Measurements from ENCODE around the gene HMCN1.

HMCN1 gene

DNA sequence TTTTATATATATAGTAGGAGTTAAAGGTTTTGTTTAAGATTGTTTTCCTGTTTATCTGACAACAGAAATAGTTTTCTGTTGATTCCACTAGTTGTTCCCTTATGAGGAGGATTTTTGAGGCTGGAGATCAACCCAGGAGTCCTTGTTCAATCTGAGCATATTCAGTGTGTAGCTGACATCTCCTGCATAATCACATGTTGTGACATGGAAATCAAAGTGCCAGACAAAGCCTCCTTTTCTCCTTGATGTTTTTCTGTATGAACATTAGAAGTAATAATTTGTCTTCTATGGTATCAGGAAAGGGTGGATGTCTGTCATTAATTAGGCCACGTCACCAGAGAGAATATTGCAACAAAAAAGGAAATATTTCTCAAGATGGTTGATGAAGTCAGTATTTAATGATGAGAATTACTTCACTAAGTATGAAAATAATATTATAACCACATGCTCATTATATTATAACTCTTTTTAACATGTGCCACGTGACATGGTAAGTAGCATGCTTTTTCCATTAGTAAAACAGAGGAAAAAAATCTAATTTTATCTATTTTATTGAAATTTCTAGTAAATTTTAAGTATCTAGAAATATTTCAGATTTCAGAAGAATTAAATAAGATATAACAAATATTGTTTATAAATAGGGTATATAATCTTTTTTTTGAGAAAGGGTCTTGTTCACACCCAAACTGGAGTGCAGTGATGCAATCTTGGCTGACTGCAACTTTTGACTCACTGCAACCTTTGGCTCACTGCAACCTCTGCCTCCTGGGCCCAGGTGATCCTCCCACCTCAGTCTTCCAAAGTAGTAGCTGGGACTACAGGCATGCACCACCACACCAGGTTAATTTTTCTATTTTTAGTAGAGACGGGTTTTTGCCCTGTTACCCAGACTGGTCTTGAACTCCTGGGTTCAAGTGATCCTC lies 223.5 kb downstream of the HMCN1 start:
- peak; percentile 33 to 54 for DNase-seq
- H2BK12ac ChIP-seq (ENCODE audit: low read length), result no peak overlapping the region
- no peaks in the 10 kb centered on the region for H3K9me3 ChIP-seq (ENCODE audit: insufficient read depth, low read depth, low read length)
- H4K91ac ChIP-seq (ENCODE audit: low read depth, low read length), result no peak overlapping the region
- no peak overlapping the region for H3K9ac ChIP-seq (ENCODE audit: low read length)
- no peak overlapping the region for H3K23ac ChIP-seq (ENCODE audit: low read length)
- peaks cover 1% of the 10 kb centered on the region for H3K79me1 ChIP-seq (ENCODE audit: low read length)
- H3K27me3 ChIP-seq (ENCODE audit: insufficient read depth, low read length), result no peaks in the 10 kb centered on the region
- no peaks in the 10 kb centered on the region for H3K79me2 ChIP-seq (ENCODE audit: control insufficient read depth, insufficient read depth, low read length, poor library complexity)
- no peak overlapping the region for H3K14ac ChIP-seq (ENCODE audit: low read length)
- H3K18ac ChIP-seq (ENCODE audit: low read length), result no peak overlapping the region
- H4K12ac ChIP-seq (ENCODE audit: low read depth, low read length), result no peak overlapping the region
- H2BK120ac ChIP-seq (ENCODE audit: insufficient read depth, low read length, poor library complexity), result no peak overlapping the region
- WGBS (ENCODE audit: extremely low coverage, insufficient coverage, insufficient read length), result no CpG with 5 or more reads among the region's 3 CpGs
- no peak overlapping the region for H2AFZ ChIP-seq (ENCODE audit: insufficient read depth, low read length, poor library complexity)
- no peak overlapping the region for H2AK5ac ChIP-seq (ENCODE audit: low read length)
- H3K4me3 ChIP-seq (ENCODE audit: low read depth, low read length), result no peak overlapping the region
- H4K8ac ChIP-seq (ENCODE audit: low read depth, low read length), result no peak overlapping the region
- H3K4ac ChIP-seq (ENCODE audit: low read depth, low read length), result no peak overlapping the region
- no peak overlapping the region for H3K27ac ChIP-seq (ENCODE audit: low read depth, low read length)
- no peaks in the 10 kb centered on the region for H3K36me3 ChIP-seq (ENCODE audit: control insufficient read depth in 1 of 2, insufficient read depth in 2 of 2, low read length in 2 of 2)
- H3K4me1 ChIP-seq (ENCODE audit: control insufficient read depth in 1 of 2, insufficient read depth in 2 of 2, low read length in 2 of 2), result no peaks in the 10 kb centered on the region
- H3K4me2 ChIP-seq (ENCODE audit: low read length), result no peak overlapping the region
- no peak overlapping the region for H2BK5ac ChIP-seq (ENCODE audit: low read depth, low read length, poor library complexity)

DNA sequence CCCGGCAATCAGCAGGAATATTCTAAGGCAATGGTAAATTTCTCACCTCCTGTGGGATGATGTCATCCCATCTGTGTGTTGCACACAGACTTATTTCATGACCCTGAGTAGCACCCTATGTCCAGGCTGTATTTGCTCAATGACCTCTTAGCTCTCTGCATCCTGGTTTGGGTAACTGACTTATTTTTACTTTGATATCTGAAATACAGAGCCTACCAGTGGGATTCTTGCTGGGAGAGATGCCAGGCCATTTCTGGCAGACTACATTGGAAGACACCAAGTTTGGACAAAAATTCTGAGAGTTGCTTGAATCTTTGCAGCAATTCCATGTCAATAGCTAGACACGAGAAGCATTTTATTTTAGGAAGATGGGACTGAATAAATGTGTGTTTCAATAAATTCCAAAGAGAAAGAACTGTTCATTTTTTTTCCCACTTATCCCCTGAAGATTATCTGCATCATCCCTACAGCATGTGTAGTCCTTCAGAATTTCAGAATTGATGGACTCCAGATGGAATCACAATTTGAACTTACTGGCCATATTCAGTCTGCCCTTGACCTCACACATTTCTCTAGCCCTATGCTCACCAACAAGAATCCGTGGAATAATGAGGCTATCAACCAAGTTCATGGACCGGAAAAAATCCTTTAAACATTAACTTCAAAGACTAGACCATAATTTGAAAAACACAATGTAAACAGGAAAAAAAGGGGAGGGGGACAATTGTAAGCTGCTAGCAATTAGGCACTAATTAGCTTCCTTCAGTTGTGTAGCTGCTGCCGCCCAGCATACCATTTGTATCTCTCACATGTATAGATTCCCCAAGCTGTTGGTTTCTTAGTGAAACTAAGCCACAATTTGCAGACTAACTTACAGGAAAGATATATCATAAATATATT lies 226.5 kb downstream of the HMCN1 start:
- H3K4ac ChIP-seq (ENCODE audit: low read depth, low read length), result no peak overlapping the region
- H2BK5ac ChIP-seq (ENCODE audit: low read depth, low read length, poor library complexity), result no peak overlapping the region
- no peak overlapping the region for H3K14ac ChIP-seq (ENCODE audit: low read length)
- H3K79me1 ChIP-seq (ENCODE audit: low read length), result peaks cover 1% of the 10 kb centered on the region
- no peak overlapping the region for H2BK12ac ChIP-seq (ENCODE audit: low read length)
- no peaks in the 10 kb centered on the region for H3K36me3 ChIP-seq (ENCODE audit: control insufficient read depth in 1 of 2, insufficient read depth in 2 of 2, low read length in 2 of 2)
- H3K18ac ChIP-seq (ENCODE audit: low read length), result no peak overlapping the region
- H3K27me3 ChIP-seq (ENCODE audit: insufficient read depth, low read length), result no peaks in the 10 kb centered on the region
- DNase-seq, result no peak
- H3K4me2 ChIP-seq (ENCODE audit: low read length), result no peak overlapping the region
- H3K9ac ChIP-seq (ENCODE audit: low read length), result no peak overlapping the region
- no CpG with 5 or more reads among the region's 5 CpGs for WGBS (ENCODE audit: extremely low coverage, insufficient coverage, insufficient read length)
- no peaks in the 10 kb centered on the region for H3K9me3 ChIP-seq (ENCODE audit: insufficient read depth, low read depth, low read length)
- H3K79me2 ChIP-seq (ENCODE audit: control insufficient read depth, insufficient read depth, low read length, poor library complexity), result no peaks in the 10 kb centered on the region
- H2BK120ac ChIP-seq (ENCODE audit: insufficient read depth, low read length, poor library complexity), result no peak overlapping the region
- no peak overlapping the region for H4K12ac ChIP-seq (ENCODE audit: low read depth, low read length)
- H3K4me3 ChIP-seq (ENCODE audit: low read depth, low read length), result no peak overlapping the region
- no peak overlapping the region for H3K23ac ChIP-seq (ENCODE audit: low read length)
- H2AFZ ChIP-seq (ENCODE audit: insufficient read depth, low read length, poor library complexity), result no peak overlapping the region
- no peak overlapping the region for H2AK5ac ChIP-seq (ENCODE audit: low read length)
- no peak overlapping the region for H4K91ac ChIP-seq (ENCODE audit: low read depth, low read length)
- no peaks in the 10 kb centered on the region for H3K4me1 ChIP-seq (ENCODE audit: control insufficient read depth in 1 of 2, insufficient read depth in 2 of 2, low read length in 2 of 2)
- no peak overlapping the region for H3K27ac ChIP-seq (ENCODE audit: low read depth, low read length)
- H4K8ac ChIP-seq (ENCODE audit: low read depth, low read length), result no peak overlapping the region

GRCh38 chr1:185961664-185962063 lies 227.5 kb downstream of the HMCN1 start:
- H2AK5ac ChIP-seq (ENCODE audit: low read length), result no peak overlapping the region

GRCh38 chr1:185964946-185965345 lies 230.8 kb downstream of the HMCN1 start:
- Histone ChIP-seq H3K4me1 (ENCODE audit: control insufficient read depth in 1 of 2, insufficient read depth in 2 of 2, low read length in 2 of 2) (no peaks in the 10 kb centered on the region), H3K23ac (ENCODE audit: low read length) (no peak overlapping the region), H4K8ac (ENCODE audit: low read depth, low read length) (no peak overlapping the region), H3K9me3 (ENCODE audit: insufficient read depth, low read depth, low read length) (no peaks in the 10 kb centered on the region), H2BK5ac (ENCODE audit: low read depth, low read length, poor library complexity) (no peak overlapping the region), H2AFZ (ENCODE audit: insufficient read depth, low read length, poor library complexity) (no peak overlapping the region), H3K4me3 (ENCODE audit: low read depth, low read length) (no peak overlapping the region), H3K4ac (ENCODE audit: low read depth, low read length) (no peak overlapping the region), H4K91ac (ENCODE audit: low read depth, low read length) (no peak overlapping the region), H3K79me1 (ENCODE audit: low read length) (peaks cover 7% of the 10 kb centered on the region), H2BK12ac (ENCODE audit: low read length) (no peak overlapping the region), H2AK5ac (ENCODE audit: low read length) (no peak overlapping the region), H3K9ac (ENCODE audit: low read length) (no peak overlapping the region), H4K12ac (ENCODE audit: low read depth, low read length) (no peak overlapping the region), H3K27me3 (ENCODE audit: insufficient read depth, low read length) (no peaks in the 10 kb centered on the region), H3K18ac (ENCODE audit: low read length) (no peak overlapping the region), H3K36me3 (ENCODE audit: control insufficient read depth in 1 of 2, insufficient read depth in 2 of 2, low read length in 2 of 2) (no peaks in the 10 kb centered on the region), H3K27ac (ENCODE audit: low read depth, low read length) (peak overlapping the region; percentile 74), H3K4me2 (ENCODE audit: low read length) (no peak overlapping the region), H2BK120ac (ENCODE audit: insufficient read depth, low read length, poor library complexity) (no peak overlapping the region), H3K79me2 (ENCODE audit: control insufficient read depth, insufficient read depth, low read length, poor library complexity) (no peaks in the 10 kb centered on the region), H3K14ac (ENCODE audit: low read length) (no peak overlapping the region)
- no CpG with 5 or more reads among the region's 3 CpGs for WGBS (ENCODE audit: extremely low coverage, insufficient coverage, insufficient read length)
- no peak for DNase-seq

More at GRCh38 chr1:185961664-185962063, 227.5 kb downstream of the HMCN1 start:
- no peaks in the 10 kb centered on the region for H3K36me3 ChIP-seq (ENCODE audit: control insufficient read depth in 1 of 2, insufficient read depth in 2 of 2, low read length in 2 of 2)
- H3K9me3 ChIP-seq (ENCODE audit: insufficient read depth, low read depth, low read length), result no peaks in the 10 kb centered on the region
- no peak overlapping the region for H4K12ac ChIP-seq (ENCODE audit: low read depth, low read length)
- WGBS (ENCODE audit: extremely low coverage, insufficient coverage, insufficient read length), result no CpG with 5 or more reads among the region's 2 CpGs
- H3K23ac ChIP-seq (ENCODE audit: low read length), result no peak overlapping the region
- H3K79me1 ChIP-seq (ENCODE audit: low read length), result peaks cover 1% of the 10 kb centered on the region
- H3K14ac ChIP-seq (ENCODE audit: low read length), result no peak overlapping the region
- no peak overlapping the region for H2BK120ac ChIP-seq (ENCODE audit: insufficient read depth, low read length, poor library complexity)
- H3K18ac ChIP-seq (ENCODE audit: low read length), result no peak overlapping the region
- H2AFZ ChIP-seq (ENCODE audit: insufficient read depth, low read length, poor library complexity), result no peak overlapping the region
- no peak overlapping the region for H2BK5ac ChIP-seq (ENCODE audit: low read depth, low read length, poor library complexity)
- no peak overlapping the region for H3K4me3 ChIP-seq (ENCODE audit: low read depth, low read length)
- no peak overlapping the region for H4K8ac ChIP-seq (ENCODE audit: low read depth, low read length)
- H3K4ac ChIP-seq (ENCODE audit: low read depth, low read length), result no peak overlapping the region
- H2BK12ac ChIP-seq (ENCODE audit: low read length), result no peak overlapping the region
- H3K27me3 ChIP-seq (ENCODE audit: insufficient read depth, low read length), result no peaks in the 10 kb centered on the region
- no peak overlapping the region for H3K27ac ChIP-seq (ENCODE audit: low read depth, low read length)
- H4K91ac ChIP-seq (ENCODE audit: low read depth, low read length), result no peak overlapping the region
- no peaks in the 10 kb centered on the region for H3K79me2 ChIP-seq (ENCODE audit: control insufficient read depth, insufficient read depth, low read length, poor library complexity)
- DNase-seq, result no peak
- no peaks in the 10 kb centered on the region for H3K4me1 ChIP-seq (ENCODE audit: control insufficient read depth in 1 of 2, insufficient read depth in 2 of 2, low read length in 2 of 2)
- H3K9ac ChIP-seq (ENCODE audit: low read length), result no peak overlapping the region
- no peak overlapping the region for H3K4me2 ChIP-seq (ENCODE audit: low read length)

Data from trophoblast cell (in vitro differentiated cells and primary cell).